HG02678 (cell line): ENCODE results near the gene LYSMD2.

Source experiments
- ATAC-seq: cut with Tn5 transposase; IDR thresholded peaks from one replicate; pipeline ENCODE4 v1.9.1; 2021; ENCODE audit warnings: mild to moderate bottlenecking, moderate library complexity; ENCODE audit not compliant: unreplicated experiment

LYSMD2 gene

GRCh38 chr15:51721199-51721960 is 16.1 kb downstream of the LYSMD2 start:
- ATAC-seq: no peak

- ATAC-seq: no peak
Measured at GRCh38 chr15:51720201-51720995, 17.1 kb downstream of the LYSMD2 start.

GRCh38 chr15:51718746-51719145 is 18.7 kb downstream of the LYSMD2 start:
- no peak for ATAC-seq

- ATAC-seq: no peak
Measured at GRCh38 chr15:51718219-51718618, 19.2 kb downstream of the LYSMD2 start.

- ATAC-seq: no peak
Measured at GRCh38 chr15:51714911-51715310, 22.5 kb downstream of the LYSMD2 start.

- ATAC-seq: no peak
Measured at GRCh38 chr15:51714162-51714561, 23.3 kb downstream of the LYSMD2 start.

GRCh38 chr15:51709031-51709430 is 28.4 kb downstream of the LYSMD2 start:
- no peak for ATAC-seq

- ATAC-seq: no peak
Measured at GRCh38 chr15:51708013-51708412, 29.4 kb downstream of the LYSMD2 start.

- no peak for ATAC-seq
Measured at GRCh38 chr15:51706926-51707608, 30.4 kb downstream of the LYSMD2 start.

GRCh38 chr15:51706291-51706690 is 31.2 kb downstream of the LYSMD2 start:
- no peak for ATAC-seq

GRCh38 chr15:51702710-51703109 is 34.7 kb downstream of the LYSMD2 start:
- no peak for ATAC-seq

- ATAC-seq: no peak
Measured at GRCh38 chr15:51699373-51699772, 38.1 kb downstream of the LYSMD2 start.

- no peak for ATAC-seq
Measured at GRCh38 chr15:51697163-51697562, 40.3 kb downstream of the LYSMD2 start.

GRCh38 chr15:51696566-51696965 is 40.9 kb downstream of the LYSMD2 start:
- ATAC-seq: no peak

GRCh38 chr15:51692154-51692553 is 45.3 kb downstream of the LYSMD2 start:
- no peak for ATAC-seq

- ATAC-seq: no peak
Measured at GRCh38 chr15:51688863-51689262, 48.6 kb downstream of the LYSMD2 start.

GRCh38 chr15:51687565-51687964 is 49.9 kb downstream of the LYSMD2 start:
- ATAC-seq: no peak

- peak; percentile 57 for ATAC-seq
Measured at GRCh38 chr15:51681303-51681963, 56.0 kb downstream of the LYSMD2 start, which contains the start of gene SCG3. Gene SCG3 (plus strand): TSS chr15:51681503. CDS start chr15:51681756, 253 bp downstream.

- ATAC-seq: no peak
Measured at GRCh38 chr15:51680321-51680720, 57.1 kb downstream of the LYSMD2 start.

- no peak for ATAC-seq
Measured at GRCh38 chr15:51678096-51678495, 59.4 kb downstream of the LYSMD2 start.

- ATAC-seq: no peak
Measured at GRCh38 chr15:51677452-51677851, 60.0 kb downstream of the LYSMD2 start.
